Neural progenitor cell (in vitro differentiated cells): Measurements from ENCODE around the gene CCDC117. TPM values are rescaled to one million over a fixed set of nuclear protein-coding genes. Genes with fewer than 3 reads are reported as not detected.

Experiments used
- DNase-seq: peaks from one replicate; pipeline ENCODE4 v3.0.0-alpha.2; 2016; ENCODE audit warnings: low spot score
- H2AFZ ChIP-seq: fragments of 200-600 bp; sonication (generic); replicated peaks from 2 replicates; pipeline ENCODE4 v1.6.1; 2016; ENCODE audit warnings: antibody characterized with exemption
- H3F3A ChIP-seq: fragments of 200-600 bp; sonication (generic); 2 replicates; pipeline ENCODE4 v1.6.1; 2016; ENCODE audit warnings: antibody characterized with exemption, low read depth
- H3K27ac ChIP-seq: fragments of 200-600 bp; sonication (generic); 2 replicates; pipeline ENCODE4 v1.5.1; 2016; ENCODE audit warnings: mild to moderate bottlenecking
- H3K27me3 ChIP-seq: fragments of 200-600 bp; sonication (generic); 2 replicates; pipeline ENCODE4 v1.6.1; 2016; ENCODE audit warnings: mild to moderate bottlenecking, moderate library complexity
- H3K36me3 ChIP-seq: fragments of 200-600 bp; sonication (generic); 2 replicates; pipeline ENCODE4 v1.5.1; 2016
- H3K4me1 ChIP-seq: fragments of 200-600 bp; sonication (generic); 2 replicates; pipeline ENCODE4 v1.6.1; 2016; ENCODE audit warnings: mixed run types
- H3K4me2 ChIP-seq: fragments of 200-600 bp; sonication (generic); 2 replicates; pipeline ENCODE4 v1.6.1; 2016
- H3K4me3 ChIP-seq: fragments of 200-600 bp; sonication (generic); 2 replicates; pipeline ENCODE4 v1.5.1; 2016
- H3K79me2 ChIP-seq: fragments of 200-600 bp; sonication (generic); 2 replicates; pipeline ENCODE4 v1.6.1; 2016; ENCODE audit warnings: low read depth
- H3K9ac ChIP-seq: fragments of 200-600 bp; sonication (generic); 2 replicates; pipeline ENCODE4 v1.6.1; 2016
- H3K9me3 ChIP-seq: fragments of 200-600 bp; sonication (generic); 2 replicates; pipeline ENCODE4 v1.5.1; 2016; ENCODE audit warnings: low read depth
- H4K20me1 ChIP-seq: fragments of 200-600 bp; sonication (generic); 2 replicates; pipeline ENCODE4 v1.6.1; 2016; ENCODE audit warnings: low read depth
- H3K27ac Mint-ChIP-seq: 3 replicates; pipeline ENCODE4 v1.8.0; 2021; ENCODE audit warnings: mixed read lengths
- H3K27me3 Mint-ChIP-seq: 2 replicates; pipeline ENCODE4 v1.8.0; 2022; ENCODE audit warnings: low read depth, mild to moderate bottlenecking, inconsistent platforms, moderate library complexity, mixed read lengths; ENCODE audit not compliant: insufficient read depth
- H3K36me3 Mint-ChIP-seq: 3 replicates; pipeline ENCODE4 v1.8.0; 2021; ENCODE audit warnings: mixed read lengths
- H3K4me1 Mint-ChIP-seq: 3 replicates; pipeline ENCODE4 v1.8.0; 2021; ENCODE audit warnings: mixed read lengths
- H3K4me3 Mint-ChIP-seq: 3 replicates; pipeline ENCODE4 v1.8.0; 2021; ENCODE audit warnings: mild to moderate bottlenecking, moderate library complexity, mixed read lengths
- H3K9me3 Mint-ChIP-seq: 3 replicates; pipeline ENCODE4 v1.8.0; 2020; ENCODE audit warnings: mixed read lengths
- EZH2 ChIP-seq: fragments of 200-600 bp; sonication (generic); IDR thresholded peaks from 2 replicates; pipeline ENCODE4 v1.6.1; 2017; ENCODE audit warnings: antibody characterized with exemption, mild to moderate bottlenecking, moderate library complexity
- EZH2phosphoT487 ChIP-seq: fragments of 200-600 bp; sonication (generic); IDR thresholded peaks from 2 replicates; pipeline ENCODE4 v1.6.1; 2017; ENCODE audit warnings: antibody characterized with exemption
- total RNA-seq: library from RNA; depleted of rRNA; stranded (reverse); fragments of >200 nt; gene quantifications from 2 replicates; pipeline ENCODE4 v1.2.3, GENCODE V29; 2015; ENCODE audit warnings: low replicate concordance
- TF ChIP-seq, protein P1 (sequence below): fragments of 200-600 bp; sonication (generic); IDR thresholded peaks from 2 replicates; pipeline ENCODE4 v1.5.1; 2017; ENCODE audit warnings: antibody characterized with exemption, mild to moderate bottlenecking

Gene CCDC117
- total RNA-seq, 1 donor from 2014 or later: 80.2 TPM

DNA sequence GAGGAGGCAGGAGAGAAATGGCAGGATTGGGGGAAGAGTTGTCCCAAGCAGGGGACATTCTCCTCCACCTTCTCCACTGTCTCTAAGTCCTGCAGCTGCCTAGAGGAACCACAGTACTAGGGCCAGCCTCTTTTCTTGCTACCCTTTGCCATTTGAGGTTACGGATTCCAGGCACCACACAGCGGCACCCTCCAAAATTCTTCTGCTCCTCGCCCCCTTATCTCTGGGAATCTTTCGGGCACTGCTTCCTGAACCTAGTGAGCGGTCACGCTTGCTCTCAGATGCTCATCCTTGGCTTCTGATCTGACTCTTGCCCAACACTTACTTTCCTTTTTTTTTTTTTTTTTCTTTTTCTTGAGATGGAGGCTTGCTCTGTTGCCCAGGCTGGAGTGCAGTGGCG, 54.4 kb downstream of the CCDC117 start:
- Histone ChIP-seq H3K9me3 (no peaks in the 10 kb centered on the region), H2AFZ (no peak overlapping the region), H3K36me3 (no peaks in the 10 kb centered on the region), H3K9ac (no peak overlapping the region), H3K27me3 (no peaks in the 10 kb centered on the region), H3K4me1 (peaks cover 22% of the 10 kb centered on the region), H3K4me3 (no peak overlapping the region), H3F3A (peaks cover 21% of the 10 kb centered on the region), H4K20me1 (no peaks in the 10 kb centered on the region), H3K79me2 (no peaks in the 10 kb centered on the region), H3K27ac (no peak overlapping the region), H3K4me2 (no peak overlapping the region)
- H3K4me3 Mint-ChIP-seq: no peak overlapping the region
- DNase-seq: no peak
- TF ChIP-seq, protein P1, sequence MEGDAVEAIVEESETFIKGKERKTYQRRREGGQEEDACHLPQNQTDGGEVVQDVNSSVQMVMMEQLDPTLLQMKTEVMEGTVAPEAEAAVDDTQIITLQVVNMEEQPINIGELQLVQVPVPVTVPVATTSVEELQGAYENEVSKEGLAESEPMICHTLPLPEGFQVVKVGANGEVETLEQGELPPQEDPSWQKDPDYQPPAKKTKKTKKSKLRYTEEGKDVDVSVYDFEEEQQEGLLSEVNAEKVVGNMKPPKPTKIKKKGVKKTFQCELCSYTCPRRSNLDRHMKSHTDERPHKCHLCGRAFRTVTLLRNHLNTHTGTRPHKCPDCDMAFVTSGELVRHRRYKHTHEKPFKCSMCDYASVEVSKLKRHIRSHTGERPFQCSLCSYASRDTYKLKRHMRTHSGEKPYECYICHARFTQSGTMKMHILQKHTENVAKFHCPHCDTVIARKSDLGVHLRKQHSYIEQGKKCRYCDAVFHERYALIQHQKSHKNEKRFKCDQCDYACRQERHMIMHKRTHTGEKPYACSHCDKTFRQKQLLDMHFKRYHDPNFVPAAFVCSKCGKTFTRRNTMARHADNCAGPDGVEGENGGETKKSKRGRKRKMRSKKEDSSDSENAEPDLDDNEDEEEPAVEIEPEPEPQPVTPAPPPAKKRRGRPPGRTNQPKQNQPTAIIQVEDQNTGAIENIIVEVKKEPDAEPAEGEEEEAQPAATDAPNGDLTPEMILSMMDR: no peak
- no peak for TF ChIP-seq EZH2
- TF ChIP-seq EZH2phosphoT487: no peak
- H3K36me3 Mint-ChIP-seq: peaks cover 4% of the 10 kb centered on the region
- H3K27ac Mint-ChIP-seq: no peak overlapping the region
- peaks cover 7% of the 10 kb centered on the region for H3K27me3 Mint-ChIP-seq
- H3K4me1 Mint-ChIP-seq: peaks cover 35% of the 10 kb centered on the region
- no peaks in the 10 kb centered on the region for H3K9me3 Mint-ChIP-seq

DNA sequence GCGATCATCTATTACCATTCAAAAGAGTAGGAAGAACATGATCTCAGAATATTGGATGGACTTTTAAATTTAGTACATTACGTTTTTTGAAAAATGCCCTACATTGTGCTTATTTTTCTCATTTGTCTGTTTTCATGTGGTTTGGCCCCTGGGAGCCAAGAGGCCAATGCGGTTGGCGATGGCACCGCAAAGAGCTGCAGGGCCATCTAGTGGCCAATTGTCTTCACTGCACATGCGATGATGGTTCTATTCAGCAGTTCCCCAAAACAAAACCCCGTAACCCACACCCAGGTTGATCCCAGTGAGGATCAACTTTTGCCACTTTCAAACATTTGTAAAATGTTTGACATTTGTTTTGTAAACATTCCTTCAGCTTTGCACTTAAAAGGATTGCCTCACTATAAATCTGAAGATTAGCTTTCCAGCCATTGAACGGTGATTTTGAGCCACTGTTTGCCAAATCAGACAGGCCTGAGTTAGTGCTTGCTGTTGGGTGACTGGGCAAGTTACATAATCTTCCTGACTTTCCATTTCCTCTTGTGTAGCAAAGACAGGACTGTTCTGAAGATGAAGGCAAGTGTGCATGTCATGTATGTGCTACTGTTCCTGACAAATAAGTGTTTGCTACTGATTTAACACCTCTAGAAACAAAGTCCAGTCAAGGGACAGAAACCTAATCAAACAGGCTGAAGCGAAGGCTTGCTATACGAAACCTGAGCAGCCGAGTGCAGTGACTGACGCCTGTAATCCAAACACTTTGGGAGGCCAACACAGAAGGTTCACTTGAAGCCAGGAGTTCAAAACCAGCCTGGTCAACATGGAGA, 57.1 kb downstream of the CCDC117 start:
- no peak overlapping the region for H3K27ac ChIP-seq

DNA sequence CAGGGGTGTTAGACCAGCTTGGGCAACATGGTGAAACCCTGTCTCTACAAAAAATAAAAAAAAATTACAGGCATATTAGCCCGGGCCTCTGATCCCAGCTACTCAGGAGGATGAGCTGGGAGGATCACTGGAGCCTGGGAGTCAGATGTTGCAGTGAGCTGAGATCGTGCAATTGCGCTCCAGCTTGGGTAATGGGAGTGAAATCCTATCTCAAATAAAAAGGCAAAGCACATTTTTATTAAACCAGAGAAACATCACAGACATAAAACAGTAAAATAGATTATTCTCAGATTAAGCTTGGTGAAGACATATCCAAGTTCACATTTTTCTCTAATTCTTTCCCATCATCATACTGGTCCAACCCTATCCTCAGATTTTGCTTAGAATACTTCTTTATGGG, 57.9 kb downstream of the CCDC117 start:
- H3K9ac ChIP-seq: no peak overlapping the region
- H3F3A ChIP-seq: peaks cover 7% of the 10 kb centered on the region
- no peak overlapping the region for H3K27ac ChIP-seq
- H3K4me2 ChIP-seq: no peak overlapping the region
- no peak overlapping the region for H2AFZ ChIP-seq
- no peaks in the 10 kb centered on the region for H3K9me3 ChIP-seq
- H3K27me3 ChIP-seq: no peaks in the 10 kb centered on the region
- no peak for TF ChIP-seq EZH2
- TF ChIP-seq, protein P1: no peak
- peaks cover 4% of the 10 kb centered on the region for H3K36me3 Mint-ChIP-seq
- no peaks in the 10 kb centered on the region for H3K79me2 ChIP-seq
- H3K4me1 ChIP-seq: no peaks in the 10 kb centered on the region
- peaks cover 13% of the 10 kb centered on the region for H3K4me1 Mint-ChIP-seq
- DNase-seq: no peak
- no peak overlapping the region for H3K27ac Mint-ChIP-seq
- no peaks in the 10 kb centered on the region for H3K9me3 Mint-ChIP-seq
- H4K20me1 ChIP-seq: no peaks in the 10 kb centered on the region
- no peaks in the 10 kb centered on the region for H3K36me3 ChIP-seq
- H3K4me3 Mint-ChIP-seq: no peak overlapping the region
- H3K4me3 ChIP-seq: no peak overlapping the region
- H3K27me3 Mint-ChIP-seq: peaks cover 3% of the 10 kb centered on the region

More for the DNA sequence above, 57.1 kb downstream of the CCDC117 start:
- Mint-ChIP-seq H3K9me3 (no peaks in the 10 kb centered on the region), H3K4me1 (peaks cover 17% of the 10 kb centered on the region), H3K36me3 (peaks cover 4% of the 10 kb centered on the region), H3K27ac (peak overlapping the region; percentile 96), H3K27me3 (peaks cover 3% of the 10 kb centered on the region), H3K4me3 (no peak overlapping the region)
- H2AFZ ChIP-seq: no peak overlapping the region
- no peaks in the 10 kb centered on the region for H4K20me1 ChIP-seq
- no peaks in the 10 kb centered on the region for H3K79me2 ChIP-seq
- H3K9ac ChIP-seq: no peak overlapping the region
- DNase-seq: peak; percentile 86
- H3K4me3 ChIP-seq: no peak overlapping the region
- no peaks in the 10 kb centered on the region for H3K27me3 ChIP-seq
- no peaks in the 10 kb centered on the region for H3K36me3 ChIP-seq
- H3F3A ChIP-seq: peaks cover 7% of the 10 kb centered on the region
- no peak overlapping the region for H3K4me2 ChIP-seq
- TF ChIP-seq EZH2phosphoT487: no peak
- TF ChIP-seq, protein P1: peak; percentile 100
- H3K4me1 ChIP-seq: no peaks in the 10 kb centered on the region
- H3K9me3 ChIP-seq: no peaks in the 10 kb centered on the region
